Spleen (tissue), 3 donors: ENCODE data around the gene SLC39A11.

Experiments used
- POLR2A ChIP-seq, 3 donors: fragments of 450-650 bp; IDR thresholded peaks; one replicate each; pipeline ENCODE4 v1.5.1; 2017; ENCODE audit warnings: antibody characterized with exemption in 3 of 3, mild to moderate bottlenecking in 1 of 3
- POLR2AphosphoS5 ChIP-seq, 3 donors: sonication (generic); formaldehyde crosslinking; IDR thresholded peaks; one replicate each; pipeline ENCODE4 v1.5.1; 2017; ENCODE audit warnings: antibody characterized with exemption in 3 of 3

DNA sequence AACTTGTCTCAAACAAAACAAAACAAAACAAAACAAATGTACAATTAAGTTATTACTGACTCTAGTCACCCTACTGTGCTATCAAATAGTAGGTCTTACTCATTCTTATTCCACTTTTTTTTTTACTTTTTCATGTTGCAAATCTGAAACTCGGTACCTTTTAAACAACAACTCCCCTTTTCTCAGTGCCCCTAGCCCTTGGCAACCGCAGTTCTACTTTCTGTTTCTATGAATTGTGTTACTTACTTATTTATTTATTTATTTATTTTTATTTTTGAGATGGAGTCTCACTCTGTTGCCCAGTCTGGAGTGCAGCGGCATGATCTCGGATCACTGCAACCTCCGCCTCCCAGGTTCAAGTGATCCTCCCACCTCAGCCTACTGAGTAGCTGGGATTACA, 104.0 kb downstream of the SLC39A11 start:
- TF ChIP-seq POLR2A (IDR thresholded peaks at IDR 0.05): no peak
- no peak for TF ChIP-seq POLR2AphosphoS5 (IDR thresholded peaks at IDR 0.05)
